GM23338 (cell line): ENCODE data around the gene BRD3. TPM values are rescaled to one million over a fixed set of nuclear protein-coding genes. Genes with fewer than 3 reads are reported as not detected.

Source experiments
- ATAC-seq: fragments of 200-7000 bp; cut with Tn5 transposase; 3 replicates; pipeline ENCODE4 v1.9.1; 2020
- DNase-seq: peaks from one replicate; pipeline ENCODE4 v3.0.0-alpha.2; 2015; ENCODE audit warnings: low spot score
- H2AFZ ChIP-seq: fragments of 200-600 bp; sonication (generic); 2 replicates; pipeline ENCODE4 v1.8.0; 2016; ENCODE audit warnings: antibody characterized with exemption, mild to moderate bottlenecking, moderate library complexity
- H3F3A ChIP-seq: fragments of 200-600 bp; sonication (generic); replicated peaks from 2 replicates; pipeline ENCODE4 v1.8.0; 2017; ENCODE audit warnings: antibody characterized with exemption, mixed run types, low read depth
- H3K27ac ChIP-seq: fragments of 200-600 bp; sonication (generic); 2 replicates; pipeline ENCODE4 v1.6.1; 2016; ENCODE audit warnings: low read depth
- H3K27me3 ChIP-seq: fragments of 200-600 bp; sonication (generic); 2 replicates; pipeline ENCODE4 v1.8.0; 2016; ENCODE audit warnings: mild to moderate bottlenecking, mixed run types, moderate library complexity; ENCODE audit not compliant: insufficient read depth
- H3K36me3 ChIP-seq: fragments of 200-600 bp; sonication (generic); 2 replicates; pipeline ENCODE4 v1.8.0; 2016; ENCODE audit warnings: mild to moderate bottlenecking; ENCODE audit not compliant: insufficient read depth
- H3K4me1 ChIP-seq: fragments of 200-600 bp; sonication (generic); 2 replicates; pipeline ENCODE4 v1.8.0; 2016; ENCODE audit warnings: mild to moderate bottlenecking, moderate library complexity; ENCODE audit not compliant: insufficient read depth
- H3K4me2 ChIP-seq: fragments of 200-600 bp; sonication (generic); 2 replicates; pipeline ENCODE4 v1.7.1; 2017; ENCODE audit warnings: mixed run types
- H3K4me3 ChIP-seq: fragments of 200-600 bp; sonication (generic); 2 replicates; pipeline ENCODE4 v1.6.1; 2016; ENCODE audit warnings: mixed run types
- H3K79me2 ChIP-seq: fragments of 200-600 bp; sonication (generic); replicated peaks from 2 replicates; pipeline ENCODE4 v1.8.0; 2017; ENCODE audit warnings: mild to moderate bottlenecking; ENCODE audit not compliant: insufficient read depth
- H3K9me2 ChIP-seq: fragments of 200-600 bp; sonication (generic); 2 replicates; pipeline ENCODE4 v1.8.0; 2017; ENCODE audit not compliant: insufficient read depth
- H4K20me1 ChIP-seq: fragments of 200-600 bp; sonication (generic); replicated peaks from 2 replicates; pipeline ENCODE4 v1.8.0; 2017; ENCODE audit warnings: mild to moderate bottlenecking; ENCODE audit not compliant: insufficient read depth
- H3K27ac Mint-ChIP-seq: 2 replicates; pipeline ENCODE4 v1.8.0; 2020; ENCODE audit warnings: inconsistent platforms, mild to moderate bottlenecking, moderate library complexity, mixed read lengths
- H3K27me3 Mint-ChIP-seq: 3 replicates; pipeline ENCODE4 v1.8.0; 2022; ENCODE audit warnings: low read depth, mild to moderate bottlenecking, moderate library complexity, mixed read lengths, inconsistent platforms; ENCODE audit not compliant: insufficient read depth, poor library complexity
- H3K36me3 Mint-ChIP-seq: 3 replicates; pipeline ENCODE4 v1.8.0; 2021; ENCODE audit warnings: low read depth, mild to moderate bottlenecking, inconsistent platforms, moderate library complexity, mixed read lengths
- H3K4me1 Mint-ChIP-seq: 3 replicates; pipeline ENCODE4 v1.8.0; 2020; ENCODE audit warnings: mild to moderate bottlenecking, inconsistent platforms, mixed read lengths
- H3K4me3 Mint-ChIP-seq: 3 replicates; pipeline ENCODE4 v1.8.0; 2021; ENCODE audit warnings: moderate library complexity, mild to moderate bottlenecking, inconsistent platforms, mixed read lengths
- H3K9me3 Mint-ChIP-seq: 3 replicates; pipeline ENCODE4 v1.8.0; 2020; ENCODE audit warnings: moderate library complexity, mild to moderate bottlenecking, inconsistent platforms, mixed read lengths
- CREB1 ChIP-seq: fragments of 250-450 bp; sonication (Bioruptor Pico); IDR thresholded peaks from 2 replicates; pipeline ENCODE4 v1.5.0; 2020; ENCODE audit warnings: low read depth, mild to moderate bottlenecking, moderate library complexity
- EZH2 ChIP-seq: fragments of 200-600 bp; sonication (generic); IDR thresholded peaks from one replicate; pipeline ENCODE4 v1.8.0; 2017; ENCODE audit warnings: antibody characterized with exemption, mild to moderate bottlenecking, low read depth; ENCODE audit not compliant: unreplicated experiment
- NANOG ChIP-seq: IDR thresholded peaks from 2 replicates; pipeline ENCODE4 v1.6.1; 2016; ENCODE audit warnings: antibody characterized with exemption, borderline replicate concordance
- ZNF114 ChIP-seq: fragments of 250-450 bp; sonication (Bioruptor Pico); IDR thresholded peaks from 2 replicates; pipeline ENCODE4 v1.5.0; 2020; ENCODE audit warnings: mild to moderate bottlenecking, moderate library complexity
- ZNF331 ChIP-seq: fragments of 250-450 bp; sonication (Bioruptor Pico); IDR thresholded peaks from 2 replicates; pipeline ENCODE4 v1.5.0; 2020; ENCODE audit warnings: low read depth, mild to moderate bottlenecking, moderate library complexity
- polyA plus RNA-seq: library from polyadenylated mRNA; unstranded; fragments of >200 nt; fragmentation: Nextera tagmentation; extraction: Ambion mirVana; gene quantifications from 2 replicates; pipeline ENCODE4 v1.2.1, GENCODE V29; 2016
- total RNA-seq: library from RNA; depleted of rRNA; stranded (reverse); fragments of >200 nt; shearing (Covaris generic); gene quantifications from 2 replicates; pipeline ENCODE4 v1.2.3, GENCODE V29; 2014
- TF ChIP-seq, protein P1 (sequence below), 2 experiments: fragments of 200-600 bp in 1 of 2; sonication (generic) in 1 of 2; conservative IDR thresholded peaks; 2 replicates each; pipeline versions ENCODE4 v1.5.1 to v1.6.1; 2016 to 2017; ENCODE audit warnings: antibody characterized with exemption in 2 of 2, low read depth in 2 of 2, mild to moderate bottlenecking in 2 of 2, moderate library complexity in 1 of 2
- TF ChIP-seq, protein P2 (sequence below): IDR thresholded peaks from 2 replicates; pipeline ENCODE4 v1.6.1; 2016; ENCODE audit warnings: antibody characterized with exemption

Gene BRD3
- total and polyA plus RNA-seq, 2 experiments from 2014 or later: 46.0 to 88.0 TPM

DNA sequence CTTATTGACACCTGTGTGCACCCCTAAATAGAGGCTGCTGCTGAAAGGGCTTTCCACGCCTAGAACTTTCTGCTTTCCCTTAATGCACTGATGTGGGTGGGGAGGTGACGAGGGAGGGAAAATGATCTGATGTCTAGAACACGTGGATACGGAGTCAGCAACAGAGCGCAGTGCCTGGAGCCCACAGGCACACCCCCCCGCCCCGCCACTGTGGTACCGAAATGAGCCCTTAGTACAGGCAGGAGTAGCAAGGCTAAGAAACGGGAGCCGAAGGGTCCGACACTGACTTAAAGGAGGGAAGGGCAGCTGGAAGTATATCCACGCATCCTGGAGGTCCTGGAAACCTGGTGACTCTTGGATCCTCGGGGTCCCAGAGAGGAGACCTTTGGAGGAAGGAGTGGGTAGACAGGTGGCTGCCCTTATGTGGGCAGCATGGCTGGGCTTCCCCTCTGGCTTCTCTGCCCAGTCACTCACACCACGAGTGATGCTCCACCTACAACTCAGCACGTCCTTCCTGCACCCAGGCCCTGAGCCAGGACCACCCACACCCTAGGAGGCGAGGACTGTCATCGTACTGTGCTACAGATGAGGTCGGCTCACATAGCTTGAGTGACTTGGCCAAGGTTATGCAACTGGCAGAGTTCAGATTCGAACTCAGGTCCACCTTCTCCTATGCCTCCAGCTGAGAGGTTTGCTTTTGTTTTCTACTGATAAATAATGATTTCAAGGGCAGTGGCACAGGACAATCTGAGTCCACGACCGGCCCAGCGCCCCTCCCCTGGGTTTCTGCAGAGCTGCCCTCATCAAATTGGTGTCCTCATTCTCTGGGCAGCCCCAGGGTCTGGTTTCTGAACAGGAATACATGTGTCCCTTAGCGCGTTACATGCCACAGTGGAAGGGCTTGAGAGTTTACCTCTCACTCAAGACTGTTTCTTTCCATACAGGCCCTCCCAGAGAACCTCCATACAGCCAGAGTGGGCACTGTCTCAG is 71.0 kb downstream of the BRD3 start:
- H3K36me3 Mint-ChIP-seq: no peaks in the 10 kb centered on the region
- H3K27me3 ChIP-seq: no peaks in the 10 kb centered on the region
- H3K36me3 ChIP-seq: no peaks in the 10 kb centered on the region
- H3K9me2 ChIP-seq: no peaks in the 10 kb centered on the region
- H3K9me3 Mint-ChIP-seq: no peaks in the 10 kb centered on the region; the same call in 1 of the 3 replicates
- peaks cover 13% of the 10 kb centered on the region for H3K4me1 Mint-ChIP-seq
- no peak for ATAC-seq
- H3K27ac Mint-ChIP-seq: no peak overlapping the region
- no peak overlapping the region for H3K4me2 ChIP-seq
- TF ChIP-seq ZNF114 (CRISPR knock-in tag): no peak
- TF ChIP-seq, protein P1, sequence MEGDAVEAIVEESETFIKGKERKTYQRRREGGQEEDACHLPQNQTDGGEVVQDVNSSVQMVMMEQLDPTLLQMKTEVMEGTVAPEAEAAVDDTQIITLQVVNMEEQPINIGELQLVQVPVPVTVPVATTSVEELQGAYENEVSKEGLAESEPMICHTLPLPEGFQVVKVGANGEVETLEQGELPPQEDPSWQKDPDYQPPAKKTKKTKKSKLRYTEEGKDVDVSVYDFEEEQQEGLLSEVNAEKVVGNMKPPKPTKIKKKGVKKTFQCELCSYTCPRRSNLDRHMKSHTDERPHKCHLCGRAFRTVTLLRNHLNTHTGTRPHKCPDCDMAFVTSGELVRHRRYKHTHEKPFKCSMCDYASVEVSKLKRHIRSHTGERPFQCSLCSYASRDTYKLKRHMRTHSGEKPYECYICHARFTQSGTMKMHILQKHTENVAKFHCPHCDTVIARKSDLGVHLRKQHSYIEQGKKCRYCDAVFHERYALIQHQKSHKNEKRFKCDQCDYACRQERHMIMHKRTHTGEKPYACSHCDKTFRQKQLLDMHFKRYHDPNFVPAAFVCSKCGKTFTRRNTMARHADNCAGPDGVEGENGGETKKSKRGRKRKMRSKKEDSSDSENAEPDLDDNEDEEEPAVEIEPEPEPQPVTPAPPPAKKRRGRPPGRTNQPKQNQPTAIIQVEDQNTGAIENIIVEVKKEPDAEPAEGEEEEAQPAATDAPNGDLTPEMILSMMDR (conservative IDR thresholded peaks at IDR 0.05; ENCODE audit: low read depth in 2 of 2): peak; percentile 25 to 41; a peak in 3 of 4 replicates
- H3K27me3 Mint-ChIP-seq: peaks cover 7% of the 10 kb centered on the region
- H3K27ac ChIP-seq: no peak overlapping the region
- no peak for DNase-seq
- no peaks in the 10 kb centered on the region for H3K79me2 ChIP-seq
- peaks cover 11% of the 10 kb centered on the region; the same call in 1 of the 2 replicates for H3K4me1 ChIP-seq
- H2AFZ ChIP-seq: no peak overlapping the region
- H4K20me1 ChIP-seq: no peaks in the 10 kb centered on the region; the same call in 1 of the 2 replicates
- no peaks in the 10 kb centered on the region for H3F3A ChIP-seq
- no peak overlapping the region for H3K4me3 ChIP-seq
- no peak overlapping the region for H3K4me3 Mint-ChIP-seq

DNA sequence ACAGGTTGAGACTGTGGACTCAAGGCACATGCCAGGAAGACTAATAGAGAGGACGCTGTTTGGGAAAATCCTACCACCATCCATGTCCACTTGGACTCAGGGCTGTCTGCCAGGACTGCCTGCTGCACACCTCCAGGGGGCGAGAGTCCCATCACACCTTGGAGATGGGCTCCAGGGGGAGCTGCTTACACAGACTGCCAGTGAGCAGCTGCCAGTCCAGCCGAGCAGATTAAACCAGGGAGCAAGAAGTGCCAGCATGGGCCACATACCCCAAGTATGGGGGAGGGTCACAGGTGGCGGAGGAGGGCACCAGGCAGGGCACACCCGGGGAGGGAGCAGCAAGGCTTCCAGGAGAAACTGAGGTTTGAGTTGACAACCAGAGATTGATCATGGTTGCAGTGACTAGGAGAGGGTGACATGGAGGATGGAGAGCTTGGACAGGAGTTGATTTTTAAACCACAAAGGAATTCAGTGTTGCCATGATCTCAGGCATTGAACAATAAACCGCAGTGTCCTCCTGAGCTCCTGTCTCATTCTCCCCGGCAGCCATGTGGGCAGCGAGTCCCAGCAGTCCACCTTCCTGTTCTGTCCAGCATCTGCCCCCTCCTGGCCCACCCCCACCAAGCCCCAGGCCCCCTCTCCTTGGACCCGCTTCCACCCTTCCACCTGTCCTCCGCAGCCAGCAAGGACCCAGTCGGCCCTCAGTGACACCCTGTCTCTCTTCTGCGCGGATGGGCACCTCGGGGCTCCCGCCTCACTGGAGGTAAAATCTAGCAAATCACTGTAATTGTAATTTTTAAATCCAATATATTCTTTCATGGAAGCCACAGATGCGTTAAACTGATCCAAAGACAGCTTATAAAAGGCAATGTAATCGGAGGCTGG is 72.6 kb downstream of the BRD3 start:
- H3K4me3 ChIP-seq: no peak overlapping the region
- H4K20me1 ChIP-seq: no peaks in the 10 kb centered on the region; the same call in 1 of the 2 replicates
- no peak overlapping the region for H2AFZ ChIP-seq
- no peaks in the 10 kb centered on the region for H3K36me3 ChIP-seq
- H3K9me3 Mint-ChIP-seq: no peaks in the 10 kb centered on the region; the same call in 2 of the 3 replicates
- ATAC-seq (no peak), DNase-seq (peak; percentile 24)
- peaks cover 10% of the 10 kb centered on the region for H3K27me3 Mint-ChIP-seq
- H3K4me1 ChIP-seq: peaks cover 17% of the 10 kb centered on the region; the same call in 1 of the 2 replicates
- H3K79me2 ChIP-seq: peaks cover 10% of the 10 kb centered on the region
- H3K4me3 Mint-ChIP-seq: no peak overlapping the region
- no peaks in the 10 kb centered on the region for H3K36me3 Mint-ChIP-seq
- H3K27ac Mint-ChIP-seq: no peak overlapping the region
- H3K27ac ChIP-seq: no peak overlapping the region
- peaks cover 17% of the 10 kb centered on the region for H3K4me1 Mint-ChIP-seq
- 0 out of 2 replicates have a peak, but pooled peaks cover 4% of the 10 kb centered on the region for H3F3A ChIP-seq
- H3K9me2 ChIP-seq: no peaks in the 10 kb centered on the region
- H3K27me3 ChIP-seq: no peaks in the 10 kb centered on the region
- H3K4me2 ChIP-seq: no peak overlapping the region
- TF ChIP-seq CREB1 (CRISPR knock-in tag) (no peak), NANOG (no peak), ZNF331 (CRISPR knock-in tag) (no peak), EZH2 (no peak)
- TF ChIP-seq, protein P2, sequence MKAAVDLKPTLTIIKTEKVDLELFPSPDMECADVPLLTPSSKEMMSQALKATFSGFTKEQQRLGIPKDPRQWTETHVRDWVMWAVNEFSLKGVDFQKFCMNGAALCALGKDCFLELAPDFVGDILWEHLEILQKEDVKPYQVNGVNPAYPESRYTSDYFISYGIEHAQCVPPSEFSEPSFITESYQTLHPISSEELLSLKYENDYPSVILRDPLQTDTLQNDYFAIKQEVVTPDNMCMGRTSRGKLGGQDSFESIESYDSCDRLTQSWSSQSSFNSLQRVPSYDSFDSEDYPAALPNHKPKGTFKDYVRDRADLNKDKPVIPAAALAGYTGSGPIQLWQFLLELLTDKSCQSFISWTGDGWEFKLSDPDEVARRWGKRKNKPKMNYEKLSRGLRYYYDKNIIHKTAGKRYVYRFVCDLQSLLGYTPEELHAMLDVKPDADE: no peak
- TF ChIP-seq, protein P1 (conservative IDR thresholded peaks at IDR 0.05; ENCODE audit: low read depth in 2 of 2): peak; percentile 35 to 63
